ENCODE measurements around the gene GNPTAB.

The GNPTAB gene

DNA sequence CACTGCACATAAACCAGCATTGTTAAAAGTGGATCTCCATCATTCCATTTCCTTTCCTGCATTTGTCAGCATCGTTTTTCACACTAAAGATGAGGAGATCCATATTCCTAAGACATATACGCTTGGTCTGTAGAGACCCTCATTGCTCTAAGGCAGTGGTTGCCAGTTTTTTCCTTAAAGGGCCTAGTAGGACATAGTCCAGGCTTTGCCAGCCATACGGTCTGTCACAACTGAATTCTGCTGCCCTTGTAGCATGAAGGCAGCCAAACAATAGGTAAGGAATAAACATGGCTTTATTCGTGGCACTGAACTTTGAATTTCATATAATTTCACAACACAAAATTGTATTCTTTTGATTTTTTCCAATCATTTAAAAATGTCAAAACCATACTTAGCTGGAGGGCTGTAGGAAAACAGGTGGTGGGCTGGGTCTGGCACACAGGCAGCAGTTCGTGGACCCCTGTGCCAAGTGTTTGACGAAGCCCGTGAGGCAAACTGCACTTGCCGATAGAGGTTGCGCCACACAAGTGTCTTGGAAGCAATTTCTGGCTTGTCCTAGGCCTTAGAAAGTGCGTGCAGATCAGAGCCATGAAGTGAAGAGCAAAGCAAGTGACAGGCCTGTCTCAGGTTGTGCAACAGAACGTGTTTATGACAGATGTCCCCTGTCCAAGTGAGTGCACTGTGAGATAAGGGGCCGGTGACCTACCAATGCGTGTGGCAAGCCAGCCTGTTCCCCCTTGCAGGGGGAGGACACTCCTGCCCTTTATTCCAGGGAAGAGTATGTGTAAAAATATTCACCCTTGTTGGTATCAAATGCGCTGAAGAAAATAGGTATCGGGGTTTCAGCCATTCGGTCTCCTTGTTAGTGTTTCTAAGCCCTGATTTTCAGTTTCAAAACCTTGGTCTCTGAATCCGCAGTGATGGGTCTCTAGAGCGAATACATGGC, 134.2 kb downstream of the GNPTAB start:
- DNase-seq (ENCODE audit: low spot score), result peak; percentile 6

DNA sequence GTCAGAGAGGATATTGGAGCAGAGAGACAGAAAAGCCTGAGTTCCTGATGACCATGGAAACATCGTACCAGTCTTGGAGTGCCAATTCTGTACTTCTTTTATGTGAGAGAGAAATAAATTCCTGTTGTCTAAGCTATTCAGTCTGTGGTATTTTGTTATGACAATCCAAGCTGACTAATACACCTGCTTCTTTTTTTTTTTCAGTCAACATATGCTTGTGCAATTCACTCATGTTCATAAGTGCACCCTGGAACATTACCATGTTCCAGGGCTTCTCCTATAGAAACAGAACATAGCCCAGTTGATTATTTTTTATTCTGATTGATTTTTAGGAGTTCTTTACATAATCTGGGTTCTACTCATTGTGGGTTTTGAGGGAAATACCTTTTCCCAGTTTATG, 135.1 kb downstream of the GNPTAB start:
- no peak for DNase-seq (ENCODE audit: low spot score)
